NOMO-1 treated with dmso at 0.1 percent for 144 hours (cell line): ENCODE measurements around the gene GATD1.

Source experiments
- DNase-seq: peaks from one replicate; lab custom pipeline; 2025; ENCODE audit not compliant: unreplicated experiment; lab: John Stamatoyannopoulos, UW

The GATD1 gene

DNA sequence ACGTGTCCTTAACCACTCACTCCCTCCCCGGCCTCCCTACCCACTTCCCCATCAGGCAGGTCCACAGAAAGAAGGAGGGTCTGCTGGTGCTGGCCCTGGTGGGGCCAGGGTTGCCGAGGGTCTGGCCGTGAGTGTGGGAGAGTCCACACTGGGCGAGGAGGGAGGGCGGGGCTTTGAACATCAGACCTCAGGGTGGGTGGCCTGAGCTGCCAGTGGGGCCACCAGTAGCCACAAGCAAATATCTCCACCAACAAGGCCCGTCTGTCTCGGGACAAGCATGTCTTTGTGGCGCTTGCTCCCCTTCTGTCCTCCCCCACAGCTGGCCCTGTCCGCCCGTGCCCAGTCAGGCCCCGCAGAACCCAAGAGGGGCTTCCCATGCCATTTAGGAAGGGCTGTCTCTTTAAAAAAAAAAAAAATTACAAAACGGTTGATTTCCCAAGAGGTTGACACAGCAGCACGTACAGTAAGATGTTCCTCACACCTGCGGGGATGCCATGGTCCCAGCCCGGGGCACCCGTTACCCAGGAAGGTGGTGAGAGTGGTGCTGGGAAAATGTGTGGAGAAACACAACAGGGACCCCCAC is 47.7 kb downstream of the GATD1 start:
- no peak for DNase-seq

DNA sequence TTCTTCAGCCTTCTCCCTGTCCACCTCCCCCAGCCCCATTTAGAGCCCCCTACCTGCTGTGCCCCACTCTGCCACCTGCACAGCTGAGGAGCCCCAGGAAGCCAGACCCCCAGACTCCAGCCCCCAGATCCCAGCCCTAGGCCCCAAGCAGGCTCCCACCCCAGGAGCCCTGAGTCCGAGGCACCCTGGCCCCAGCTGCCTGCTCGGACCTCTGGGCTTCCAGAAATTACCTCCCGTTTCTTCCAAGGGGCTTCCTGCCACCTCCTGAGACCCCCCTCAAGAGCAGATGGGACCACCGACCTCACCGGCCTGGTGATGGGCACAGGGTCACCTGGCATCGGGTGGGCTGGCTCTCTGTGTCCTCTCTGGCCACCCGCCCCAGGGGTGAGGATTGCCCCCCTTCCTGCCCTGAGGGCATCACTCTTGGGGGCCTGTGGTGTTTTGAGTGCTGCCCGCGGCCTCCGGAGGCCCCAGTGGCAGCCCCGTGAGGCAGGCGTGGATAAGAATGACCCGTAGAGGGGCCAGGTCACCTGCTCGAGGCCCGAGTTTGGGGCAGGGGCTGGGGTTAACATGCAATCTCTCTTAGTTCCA is 48.3 kb downstream of the GATD1 start:
- no peak for DNase-seq

- DNase-seq = no peak
Measured at GRCh38 chr11:727859-728748, 49.2 kb downstream of the GATD1 start.

DNA sequence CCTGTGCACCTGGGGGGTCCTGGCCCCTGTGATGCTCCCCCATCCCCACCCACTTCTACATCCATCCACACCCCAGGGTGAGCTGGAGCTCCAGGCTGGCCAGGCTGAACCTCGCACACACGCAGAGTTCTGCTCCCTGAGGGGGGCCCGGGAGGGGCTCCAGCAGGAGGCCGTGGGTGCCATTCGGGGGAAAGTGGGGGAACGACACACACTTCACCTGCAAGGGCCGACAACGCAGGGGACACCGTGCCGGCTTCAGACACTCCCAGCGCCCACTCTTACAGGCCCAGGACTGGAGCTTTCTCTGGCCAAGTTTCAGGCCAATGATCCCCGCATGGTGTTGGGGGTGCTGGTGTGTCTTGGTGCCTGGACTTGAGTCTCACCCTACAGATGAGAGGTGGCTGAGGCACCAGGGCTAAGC is 50.0 kb downstream of the GATD1 start:
- no peak for DNase-seq

GRCh38 chr11:726278-727220 is 50.7 kb downstream of the GATD1 start:
- no peak for DNase-seq

- DNase-seq = no peak
Measured at GRCh38 chr11:725624-726202, 51.6 kb downstream of the GATD1 start.

GRCh38 chr11:724778-725386 is 52.4 kb downstream of the GATD1 start:
- no peak for DNase-seq

- DNase-seq = no peak
Measured at GRCh38 chr11:724049-724777, 53.1 kb downstream of the GATD1 start.

- no peak for DNase-seq
Measured at GRCh38 chr11:723120-723883, 54.0 kb downstream of the GATD1 start.

GRCh38 chr11:722346-722811 is 54.9 kb downstream of the GATD1 start:
- DNase-seq = no peak

- DNase-seq = peak; percentile 52
Measured at GRCh38 chr11:721741-722345, 55.4 kb downstream of the GATD1 start.

- DNase-seq = no peak
Measured at GRCh38 chr11:721247-721740, 56.0 kb downstream of the GATD1 start.

GRCh38 chr11:720642-721246 is 56.5 kb downstream of the GATD1 start:
- no peak for DNase-seq

GRCh38 chr11:720017-720641 is 57.2 kb downstream of the GATD1 start:
- DNase-seq = no peak

GRCh38 chr11:719214-720016 is 57.9 kb downstream of the GATD1 start:
- no peak for DNase-seq
